GM23338 (cell line): ENCODE data around the gene SLFN12. TPM values are rescaled to one million over a fixed set of nuclear protein-coding genes. Genes with fewer than 3 reads are reported as not detected.

Experiments used
- ATAC-seq: fragments of 200-7000 bp; cut with Tn5 transposase; 3 replicates; pipeline ENCODE4 v1.9.1; 2020
- DNase-seq: peaks from one replicate; pipeline ENCODE4 v3.0.0-alpha.2; 2015; ENCODE audit warnings: low spot score
- H2AFZ ChIP-seq: fragments of 200-600 bp; sonication (generic); 2 replicates; pipeline ENCODE4 v1.8.0; 2016; ENCODE audit warnings: antibody characterized with exemption, mild to moderate bottlenecking, moderate library complexity
- H3F3A ChIP-seq: fragments of 200-600 bp; sonication (generic); replicated peaks from 2 replicates; pipeline ENCODE4 v1.8.0; 2017; ENCODE audit warnings: antibody characterized with exemption, mixed run types, low read depth
- H3K27ac ChIP-seq: fragments of 200-600 bp; sonication (generic); 2 replicates; pipeline ENCODE4 v1.6.1; 2016; ENCODE audit warnings: low read depth
- H3K27me3 ChIP-seq: fragments of 200-600 bp; sonication (generic); 2 replicates; pipeline ENCODE4 v1.8.0; 2016; ENCODE audit warnings: mild to moderate bottlenecking, mixed run types, moderate library complexity; ENCODE audit not compliant: insufficient read depth
- H3K36me3 ChIP-seq: fragments of 200-600 bp; sonication (generic); 2 replicates; pipeline ENCODE4 v1.8.0; 2016; ENCODE audit warnings: mild to moderate bottlenecking; ENCODE audit not compliant: insufficient read depth
- H3K4me1 ChIP-seq: fragments of 200-600 bp; sonication (generic); 2 replicates; pipeline ENCODE4 v1.8.0; 2016; ENCODE audit warnings: mild to moderate bottlenecking, moderate library complexity; ENCODE audit not compliant: insufficient read depth
- H3K4me2 ChIP-seq: fragments of 200-600 bp; sonication (generic); 2 replicates; pipeline ENCODE4 v1.7.1; 2017; ENCODE audit warnings: mixed run types
- H3K4me3 ChIP-seq: fragments of 200-600 bp; sonication (generic); 2 replicates; pipeline ENCODE4 v1.6.1; 2016; ENCODE audit warnings: mixed run types
- H3K79me2 ChIP-seq: fragments of 200-600 bp; sonication (generic); replicated peaks from 2 replicates; pipeline ENCODE4 v1.8.0; 2017; ENCODE audit warnings: mild to moderate bottlenecking; ENCODE audit not compliant: insufficient read depth
- H3K9me2 ChIP-seq: fragments of 200-600 bp; sonication (generic); 2 replicates; pipeline ENCODE4 v1.8.0; 2017; ENCODE audit not compliant: insufficient read depth
- H4K20me1 ChIP-seq: fragments of 200-600 bp; sonication (generic); replicated peaks from 2 replicates; pipeline ENCODE4 v1.8.0; 2017; ENCODE audit warnings: mild to moderate bottlenecking; ENCODE audit not compliant: insufficient read depth
- H3K27ac Mint-ChIP-seq: 2 replicates; pipeline ENCODE4 v1.8.0; 2020; ENCODE audit warnings: inconsistent platforms, mild to moderate bottlenecking, moderate library complexity, mixed read lengths
- H3K27me3 Mint-ChIP-seq: 3 replicates; pipeline ENCODE4 v1.8.0; 2022; ENCODE audit warnings: low read depth, mild to moderate bottlenecking, moderate library complexity, mixed read lengths, inconsistent platforms; ENCODE audit not compliant: insufficient read depth, poor library complexity
- H3K36me3 Mint-ChIP-seq: 3 replicates; pipeline ENCODE4 v1.8.0; 2021; ENCODE audit warnings: low read depth, mild to moderate bottlenecking, inconsistent platforms, moderate library complexity, mixed read lengths
- H3K4me1 Mint-ChIP-seq: 3 replicates; pipeline ENCODE4 v1.8.0; 2020; ENCODE audit warnings: mild to moderate bottlenecking, inconsistent platforms, mixed read lengths
- H3K4me3 Mint-ChIP-seq: 3 replicates; pipeline ENCODE4 v1.8.0; 2021; ENCODE audit warnings: moderate library complexity, mild to moderate bottlenecking, inconsistent platforms, mixed read lengths
- H3K9me3 Mint-ChIP-seq: 3 replicates; pipeline ENCODE4 v1.8.0; 2020; ENCODE audit warnings: moderate library complexity, mild to moderate bottlenecking, inconsistent platforms, mixed read lengths
- CREB1 ChIP-seq: fragments of 250-450 bp; sonication (Bioruptor Pico); IDR thresholded peaks from 2 replicates; pipeline ENCODE4 v1.5.0; 2020; ENCODE audit warnings: low read depth, mild to moderate bottlenecking, moderate library complexity
- ETS1 ChIP-seq: IDR thresholded peaks from 2 replicates; pipeline ENCODE4 v1.6.1; 2016; ENCODE audit warnings: antibody characterized with exemption
- EZH2 ChIP-seq: fragments of 200-600 bp; sonication (generic); IDR thresholded peaks from one replicate; pipeline ENCODE4 v1.8.0; 2017; ENCODE audit warnings: antibody characterized with exemption, mild to moderate bottlenecking, low read depth; ENCODE audit not compliant: unreplicated experiment
- EZH2phosphoT487 ChIP-seq: fragments of 200-600 bp; sonication (generic); IDR thresholded peaks from one replicate; pipeline ENCODE4 v1.8.1; 2018; ENCODE audit warnings: antibody characterized with exemption; ENCODE audit not compliant: unreplicated experiment
- JUNB ChIP-seq: IDR thresholded peaks from one replicate; pipeline ENCODE4 v1.6.1; 2016; ENCODE audit warnings: antibody characterized with exemption; ENCODE audit not compliant: unreplicated experiment
- NANOG ChIP-seq: IDR thresholded peaks from 2 replicates; pipeline ENCODE4 v1.6.1; 2016; ENCODE audit warnings: antibody characterized with exemption, borderline replicate concordance
- POLR2AphosphoS5 ChIP-seq: IDR thresholded peaks from 2 replicates; pipeline ENCODE4 v1.6.1; 2016; ENCODE audit warnings: antibody characterized with exemption, low read depth
- REST ChIP-seq: IDR thresholded peaks from one replicate; pipeline ENCODE4 v1.6.1; 2018; ENCODE audit warnings: antibody characterized with exemption; ENCODE audit not compliant: unreplicated experiment
- ZNF114 ChIP-seq: fragments of 250-450 bp; sonication (Bioruptor Pico); IDR thresholded peaks from 2 replicates; pipeline ENCODE4 v1.5.0; 2020; ENCODE audit warnings: mild to moderate bottlenecking, moderate library complexity
- polyA plus RNA-seq: library from polyadenylated mRNA; unstranded; fragments of >200 nt; fragmentation: Nextera tagmentation; extraction: Ambion mirVana; gene quantifications from 2 replicates; pipeline ENCODE4 v1.2.1, GENCODE V29; 2016
- total RNA-seq: library from RNA; depleted of rRNA; stranded (reverse); fragments of >200 nt; shearing (Covaris generic); gene quantifications from 2 replicates; pipeline ENCODE4 v1.2.3, GENCODE V29; 2014

Gene SLFN12
- total and polyA plus RNA-seq, 2 experiments from 2014 or later: 3.5 to 9.2 TPM

- Histone ChIP-seq H4K20me1 (peaks cover 17% of the 10 kb centered on the region; the same call in 1 of the 2 replicates), H3K27me3 (peaks cover 100% of the 10 kb centered on the region), H2AFZ (peak within 1 kb of the TSS; percentile 92), H3K4me3 (peak within 1 kb of the TSS; percentile 55), H3K4me1 (peaks cover 38% of the 10 kb centered on the region), H3K79me2 (no peaks in the 10 kb centered on the region), H3K4me2 (peak within 1 kb of the TSS; percentile 82), H3K9me2 (no peaks in the 10 kb centered on the region), H3F3A (peaks cover 6% of the 10 kb centered on the region; the same call in 1 of the 2 replicates), H3K27ac (no peak within 1 kb of the TSS; the same call in 1 of the 2 replicates), H3K36me3 (no peaks in the 10 kb centered on the region)
- no peaks in the 10 kb centered on the region; the same call in 2 of the 3 replicates for H3K36me3 Mint-ChIP-seq
- ATAC-seq (peak; percentile 92), DNase-seq (peak; percentile 97)
- H3K27me3 Mint-ChIP-seq: peaks cover 67% of the 10 kb centered on the region
- TF ChIP-seq CREB1: 0 out of 2 replicates have a peak, but pooled peaks have one; percentile 19
- no peak for TF ChIP-seq EZH2phosphoT487
- peak within 1 kb of the TSS; percentile 45; the same call in 1 of the 2 replicates for H3K27ac Mint-ChIP-seq
- no peaks in the 10 kb centered on the region for H3K9me3 Mint-ChIP-seq
- H3K4me1 Mint-ChIP-seq: peaks cover 32% of the 10 kb centered on the region
- H3K4me3 Mint-ChIP-seq: peak within 1 kb of the TSS; percentile 76
Observed at GRCh38 chr17:35448214-35448898, 16.1 kb upstream of the SLFN12 start, which contains the start of gene SLFN13. SLFN13 (minus strand) TSS chr17:35448766; CDS start chr17:35445680, 3,086 bp downstream.

GRCh38 chr17:35447499-35447898, 15.2 kb upstream of the SLFN12 start:
- peaks cover 6% of the 10 kb centered on the region; the same call in 1 of the 2 replicates for H3F3A ChIP-seq
- no peaks in the 10 kb centered on the region for H3K79me2 ChIP-seq
- no peaks in the 10 kb centered on the region; the same call in 2 of the 3 replicates for H3K36me3 Mint-ChIP-seq
- no peaks in the 10 kb centered on the region for H3K9me2 ChIP-seq
- peaks cover 11% of the 10 kb centered on the region; the same call in 1 of the 2 replicates for H4K20me1 ChIP-seq
- H2AFZ ChIP-seq: no peak overlapping the region
- peak overlapping the region; percentile 82; the same call in 1 of the 2 replicates for H3K4me2 ChIP-seq
- peaks cover 100% of the 10 kb centered on the region for H3K27me3 ChIP-seq
- no peak for TF ChIP-seq EZH2
- TF ChIP-seq ZNF114 (CRISPR knock-in tag): no peak
- TF ChIP-seq JUNB: no peak
- no peak for DNase-seq
- peaks cover 32% of the 10 kb centered on the region for H3K4me1 Mint-ChIP-seq
- H3K4me3 Mint-ChIP-seq: peak overlapping the region; percentile 76
- no peaks in the 10 kb centered on the region for H3K9me3 Mint-ChIP-seq
- ATAC-seq: no peak
- H3K27ac ChIP-seq: no peak overlapping the region
- peaks cover 38% of the 10 kb centered on the region for H3K4me1 ChIP-seq
- 0 out of 2 replicates have a peak overlapping the region, but pooled peaks have one; percentile 41 for H3K27ac Mint-ChIP-seq
- H3K36me3 ChIP-seq: no peaks in the 10 kb centered on the region
- peaks cover 59% of the 10 kb centered on the region for H3K27me3 Mint-ChIP-seq
- peak overlapping the region; percentile 55 for H3K4me3 ChIP-seq

- Mint-ChIP-seq H3K27me3 (peaks cover 36% of the 10 kb centered on the region), H3K27ac (no peak overlapping the region), H3K9me3 (no peaks in the 10 kb centered on the region), H3K4me1 (peaks cover 24% of the 10 kb centered on the region), H3K4me3 (no peak overlapping the region), H3K36me3 (no peaks in the 10 kb centered on the region)
- Histone ChIP-seq H4K20me1 (no peaks in the 10 kb centered on the region), H3K9me2 (no peaks in the 10 kb centered on the region), H3K27me3 (peaks cover 92% of the 10 kb centered on the region), H3K4me2 (no peak overlapping the region), H3K79me2 (no peaks in the 10 kb centered on the region), H2AFZ (no peak overlapping the region), H3K36me3 (no peaks in the 10 kb centered on the region), H3F3A (no peaks in the 10 kb centered on the region), H3K4me1 (peaks cover 12% of the 10 kb centered on the region), H3K27ac (no peak overlapping the region), H3K4me3 (no peak overlapping the region)
- no peak for DNase-seq
- no peak for ATAC-seq
- TF ChIP-seq POLR2AphosphoS5 (no peak), ZNF114 (CRISPR knock-in tag) (no peak), EZH2phosphoT487 (no peak), REST (no peak), NANOG (no peak), ETS1 (no peak), EZH2 (no peak)
Observed at GRCh38 chr17:35438433-35438832, 6.1 kb upstream of the SLFN12 start.
